PC-9 (cell line): ENCODE results near the gene TK2. TPM values are rescaled to one million over a fixed set of nuclear protein-coding genes. Genes with fewer than 3 reads are reported as not detected.
A peak's percentile ranks its signal among the peaks of the same experiment; 100 is the strongest.

Experiments
- BruUV-seq: library from RNA; stranded (reverse); fragments of 400-500 nt; replicated peaks from 2 replicates; lab custom pipeline; 2021; lab: Mats Ljungman, UMichigan
- CTCF ChIA-PET: fragments of 300-600 bp; sonication (Branson Sonifier 250); formaldehyde crosslinking; loops from one replicate; lab custom pipeline; 2022; ENCODE audit warnings: antibody characterized with exemption; lab: Charles Lee
- POLR2A ChIA-PET: fragments of 300-600 bp; sonication (Branson Sonifier 250); formaldehyde crosslinking; loops from one replicate; lab custom pipeline; 2022; ENCODE audit warnings: antibody characterized with exemption; ENCODE audit not compliant: unreplicated experiment; lab: Charles Lee
- DNase-seq, 2 experiments: peaks; one replicate each; pipeline versions ENCODE4 v3.0.0 to v3.0.0-alpha.2; 2015 to 2022; ENCODE audit warnings: mixed read lengths in 1 of 2
- H2AFZ ChIP-seq: fragments of 200-600 bp; sonication (generic); 2 replicates; pipeline ENCODE4 v1.8.1; 2017; ENCODE audit warnings: antibody characterized with exemption
- H3F3A ChIP-seq: fragments of 200-600 bp; sonication (generic); 2 replicates; pipeline ENCODE4 v1.8.1; 2017; ENCODE audit warnings: antibody characterized with exemption, mild to moderate bottlenecking, low read depth; ENCODE audit not compliant: insufficient read depth
- H3K27ac ChIP-seq: fragments of 200-600 bp; sonication (generic); 2 replicates; pipeline ENCODE4 v1.6.1; 2016; ENCODE audit warnings: mixed run types
- H3K27me3 ChIP-seq: fragments of 200-600 bp; sonication (generic); 2 replicates; pipeline ENCODE4 v1.6.1; 2016; ENCODE audit warnings: low read depth, mixed run types; ENCODE audit not compliant: insufficient read depth
- H3K36me3 ChIP-seq: fragments of 200-600 bp; sonication (generic); 2 replicates; pipeline ENCODE4 v1.6.1; 2016; ENCODE audit warnings: low read depth, mixed run types
- H3K4me1 ChIP-seq: fragments of 200-600 bp; sonication (generic); replicated peaks from 2 replicates; pipeline ENCODE4 v1.6.1; 2016; ENCODE audit warnings: mixed run types; ENCODE audit not compliant: insufficient read depth
- H3K4me2 ChIP-seq: fragments of 200-600 bp; sonication (generic); 2 replicates; pipeline ENCODE4 v1.6.1; 2017; ENCODE audit warnings: mixed run types
- H3K4me3 ChIP-seq: fragments of 200-600 bp; sonication (generic); 2 replicates; pipeline ENCODE4 v1.6.1; 2016; ENCODE audit warnings: mixed run types
- H3K79me2 ChIP-seq: fragments of 200-600 bp; sonication (generic); 2 replicates; pipeline ENCODE4 v1.6.1; 2017; ENCODE audit warnings: low read depth, mixed run types
- H3K9me2 ChIP-seq: fragments of 200-600 bp; sonication (generic); 2 replicates; pipeline ENCODE4 v1.8.1; 2017; ENCODE audit warnings: mild to moderate bottlenecking; ENCODE audit not compliant: insufficient read depth
- H3K9me3 ChIP-seq: fragments of 200-600 bp; sonication (generic); 2 replicates; pipeline ENCODE4 v1.8.1; 2016; ENCODE audit warnings: low read depth; ENCODE audit not compliant: insufficient read depth
- H4K20me1 ChIP-seq: fragments of 200-600 bp; sonication (generic); 2 replicates; pipeline ENCODE4 v1.8.1; 2017; ENCODE audit not compliant: insufficient read depth
- CTCF ChIP-seq: fragments of 200-600 bp; sonication (generic); conservative IDR thresholded peaks from 2 replicates; pipeline ENCODE4 v1.6.1; 2017; ENCODE audit warnings: mixed run types, antibody characterized with exemption, mild to moderate bottlenecking, moderate library complexity
- EZH2 ChIP-seq: fragments of 200-600 bp; sonication (generic); IDR thresholded peaks from 2 replicates; pipeline ENCODE4 v1.8.0; 2017; ENCODE audit warnings: antibody characterized with exemption, low read depth
- intact Hi-C: fragments of 100-400 bp; cut with micrococcal nuclease; formaldehyde crosslinking; loops from one replicate; pipeline ENCODE4 v1.10.0; 2022; ENCODE audit not compliant: unreplicated experiment
- total RNA-seq: library from RNA; stranded (reverse); gene quantifications from 2 replicates; pipeline ENCODE4 v1.2.3, GENCODE V29; 2021

Gene TK2
- total RNA-seq, 1 experiment from 2014 or later: 20.1 TPM

GRCh38 chr16:66513111-66513723, 36.7 kb downstream of the TK2 start:
- Histone ChIP-seq H3K9me3 (no peaks in the 10 kb centered on the region), H2AFZ (no peak overlapping the region), H3K27ac (peak overlapping the region; percentile 97), H3K27me3 (no peaks in the 10 kb centered on the region), H3K4me1 (peaks cover 88% of the 10 kb centered on the region), H3F3A (peaks cover 58% of the 10 kb centered on the region), H3K9me2 (no peaks in the 10 kb centered on the region), H4K20me1 (no peaks in the 10 kb centered on the region), H3K4me3 (no peak overlapping the region), H3K36me3 (no peaks in the 10 kb centered on the region), H3K4me2 (peak overlapping the region; percentile 86), H3K79me2 (no peaks in the 10 kb centered on the region)
- intact Hi-C loops: loop anchor here (1.0 to 10.0 kb wide), 3 partner anchors 27 to 422 kb away; partner anchors contain the start of genes CES2 and CIAO2B
- POLR2A ChIA-PET: no interaction called here
- no TSS peak for BruUV-seq
- DNase-seq: peak; percentile 47 to 87
- CTCF ChIA-PET: no interaction called here
- no peak for TF ChIP-seq CTCF
- no peak for TF ChIP-seq EZH2

- no peaks in the 10 kb centered on the region for H4K20me1 ChIP-seq
- H3K36me3 ChIP-seq: no peaks in the 10 kb centered on the region
- TF ChIP-seq CTCF (no peak), EZH2 (no peak)
- peak overlapping the region; percentile 37; the same call in 1 of the 2 replicates for H3K4me3 ChIP-seq
- peak overlapping the region; percentile 97 for H3K27ac ChIP-seq
- H3K4me1 ChIP-seq: peaks cover 87% of the 10 kb centered on the region
- H3K9me3 ChIP-seq: no peaks in the 10 kb centered on the region
- no peaks in the 10 kb centered on the region for H3K79me2 ChIP-seq
- POLR2A ChIA-PET: interaction anchor here (0.6 to 0.7 kb wide), 4 partner anchors 13 to 418 kb away, joined by 3 to 5 read pairs (median 4); no protein-coding TSS in a partner anchor
- no peak overlapping the region for H2AFZ ChIP-seq
- TSS peak; percentile 14 for BruUV-seq
- intact Hi-C loops: loop anchor here (1.0 to 10.0 kb wide), 3 partner anchors 26 to 422 kb away; partner anchors contain the start of genes CES2 and CIAO2B
- peaks cover 61% of the 10 kb centered on the region for H3F3A ChIP-seq
- no peaks in the 10 kb centered on the region for H3K9me2 ChIP-seq
- CTCF ChIA-PET: interaction anchor here (1.1 kb wide), 2 partner anchors 26 to 29 kb away, joined by 3 to 6 read pairs; no protein-coding TSS in a partner anchor
- peak overlapping the region; percentile 86 for H3K4me2 ChIP-seq
- peak; percentile 36 to 79 for DNase-seq
- no peaks in the 10 kb centered on the region for H3K27me3 ChIP-seq
Observed at GRCh38 chr16:66512272-66513110, 37.4 kb downstream of the TK2 start.

GRCh38 chr16:66511602-66512271, 38.2 kb downstream of the TK2 start:
- POLR2A ChIA-PET: interaction anchor here (0.6 to 0.7 kb wide), 4 partner anchors 10 to 419 kb away, joined by 3 to 5 read pairs (median 4); no protein-coding TSS in a partner anchor
- H3K4me3 ChIP-seq: peak overlapping the region; percentile 37; the same call in 1 of the 2 replicates

More at GRCh38 chr16:66511602-66512271, 38.2 kb downstream of the TK2 start:
- H3K4me2 ChIP-seq: peak overlapping the region; percentile 86
- no peak for TF ChIP-seq EZH2
- TF ChIP-seq CTCF: no peak; the same call in 1 of the 2 replicates
- H3K27ac ChIP-seq: peak overlapping the region; percentile 97
- peaks cover 88% of the 10 kb centered on the region for H3K4me1 ChIP-seq
- no TSS peak for BruUV-seq
- intact Hi-C loops: loop anchor here (10.0 kb wide), 2 partner anchors 237 to 423 kb away; partner anchors contain the start of genes CES2 and CIAO2B
- no peaks in the 10 kb centered on the region for H3K9me3 ChIP-seq
- H3K36me3 ChIP-seq: no peaks in the 10 kb centered on the region
- H3K9me2 ChIP-seq: no peaks in the 10 kb centered on the region
- no peaks in the 10 kb centered on the region for H4K20me1 ChIP-seq
- no peak overlapping the region for H2AFZ ChIP-seq
- CTCF ChIA-PET: interaction anchor here (0.5 to 1.1 kb wide), 3 partner anchors 25 to 236 kb away, joined by 3 to 6 read pairs (median 3); no protein-coding TSS in a partner anchor
- no peaks in the 10 kb centered on the region for H3K79me2 ChIP-seq
- peaks cover 63% of the 10 kb centered on the region for H3F3A ChIP-seq
- DNase-seq: peak; percentile 77 to 94
- H3K27me3 ChIP-seq: no peaks in the 10 kb centered on the region
